Hypothalamus (tissue), 51 donors: ENCODE results near the gene CNN2.

ENCODE experiments used
- DNase-seq, 51 donors: peaks; one replicate each; lab custom pipeline; 2025; lab: John Stamatoyannopoulos, UW

CNN2 gene

GRCh38 chr19:1063030-1063908 is 36.9 kb downstream of the CNN2 start:
- DNase-seq, result no peak

GRCh38 chr19:1063909-1064660 is 37.7 kb downstream of the CNN2 start:
- DNase-seq, result no peak

GRCh38 chr19:1064661-1065605 is 38.5 kb downstream of the CNN2 start:
- peak in 7 of 51 donors; percentile 10 to 42 (median 24) for DNase-seq

- no peak for DNase-seq
Measured at GRCh38 chr19:1065606-1066109, 39.2 kb downstream of the CNN2 start.

- no peak for DNase-seq
Measured at GRCh38 chr19:1066251-1066747, 39.9 kb downstream of the CNN2 start.

- peak in 1 of 51 donors; percentile 23 for DNase-seq
Measured at GRCh38 chr19:1066748-1067340, 40.4 kb downstream of the CNN2 start, which contains the start of gene ARHGAP45. ARHGAP45 (plus strand) TSS chr19:1067167; CDS start chr19:1067406, 239 bp downstream.

- no peak for DNase-seq
Measured at GRCh38 chr19:1067341-1067957, 41.0 kb downstream of the CNN2 start.

- peak in 8 of 51 donors; percentile 4 to 17 (median 14) for DNase-seq
Measured at GRCh38 chr19:1068009-1069001, 41.9 kb downstream of the CNN2 start.

- peak in 19 of 51 donors; percentile 9 to 45 (median 21) for DNase-seq
Measured at GRCh38 chr19:1069009-1069779, 42.8 kb downstream of the CNN2 start.

GRCh38 chr19:1070576-1070930 is 44.1 kb downstream of the CNN2 start:
- no peak for DNase-seq

GRCh38 chr19:1070931-1071791 is 44.8 kb downstream of the CNN2 start:
- no peak for DNase-seq

GRCh38 chr19:1072371-1073015 is 46.1 kb downstream of the CNN2 start:
- no peak for DNase-seq

GRCh38 chr19:1073063-1073955 is 46.9 kb downstream of the CNN2 start:
- no peak for DNase-seq

- no peak for DNase-seq
Measured at GRCh38 chr19:1073956-1074517, 47.6 kb downstream of the CNN2 start.
